Neutrophil (primary cell): ENCODE measurements around the gene PUM1.
"Not testable (repeated sequence)": the region's sequence is repeated elsewhere in the genome, so short reads cannot be mapped to it uniquely, and the experiment has no call there.

Experiments
- H3K27ac ChIP-seq: fragments of 200-600 bp; sonication (generic); 2 replicates; pipeline ENCODE4 v1.5.1; 2016; ENCODE audit warnings: mild to moderate bottlenecking, moderate library complexity
- H3K27me3 ChIP-seq: fragments of 200-600 bp; sonication (generic); 2 replicates; pipeline ENCODE4 v1.6.0; 2016; ENCODE audit warnings: mild to moderate bottlenecking
- H3K36me3 ChIP-seq: fragments of 200-600 bp; sonication (generic); 2 replicates; pipeline ENCODE4 v1.5.1; 2017
- H3K4me1 ChIP-seq, 2 experiments: fragments of 200-600 bp in 1 of 2; sonication (generic) in 1 of 2; 1 replicate in 1 of 2; 2 replicates in 1 of 2; pipeline versions ENCODE4 v1.5.1 to v1.6.1; 2013 to 2016; ENCODE audit warnings: low read depth in 1 of 2, low read length in 1 of 2, mild to moderate bottlenecking in 1 of 2, moderate library complexity in 1 of 2; ENCODE audit not compliant: control insufficient read depth in 1 of 2, insufficient read depth in 1 of 2
- H3K4me3 ChIP-seq, 2 experiments: fragments of 200-600 bp in 1 of 2; sonication (generic) in 1 of 2; 1 replicate in 1 of 2; 2 replicates in 1 of 2; pipeline ENCODE4 v1.5.1; 2013 to 2016; ENCODE audit warnings: low read depth in 1 of 2, low read length in 1 of 2, mild to moderate bottlenecking in 1 of 2, moderate library complexity in 1 of 2
- H3K9me3 ChIP-seq: fragments of 200-600 bp; sonication (generic); 2 replicates; pipeline ENCODE4 v1.5.1; 2016
- CTCF ChIP-seq: fragments of 200-600 bp; sonication (generic); IDR thresholded peaks from 2 replicates; pipeline ENCODE4 v1.5.1; 2016; ENCODE audit warnings: antibody characterized with exemption

PUM1 gene

DNA sequence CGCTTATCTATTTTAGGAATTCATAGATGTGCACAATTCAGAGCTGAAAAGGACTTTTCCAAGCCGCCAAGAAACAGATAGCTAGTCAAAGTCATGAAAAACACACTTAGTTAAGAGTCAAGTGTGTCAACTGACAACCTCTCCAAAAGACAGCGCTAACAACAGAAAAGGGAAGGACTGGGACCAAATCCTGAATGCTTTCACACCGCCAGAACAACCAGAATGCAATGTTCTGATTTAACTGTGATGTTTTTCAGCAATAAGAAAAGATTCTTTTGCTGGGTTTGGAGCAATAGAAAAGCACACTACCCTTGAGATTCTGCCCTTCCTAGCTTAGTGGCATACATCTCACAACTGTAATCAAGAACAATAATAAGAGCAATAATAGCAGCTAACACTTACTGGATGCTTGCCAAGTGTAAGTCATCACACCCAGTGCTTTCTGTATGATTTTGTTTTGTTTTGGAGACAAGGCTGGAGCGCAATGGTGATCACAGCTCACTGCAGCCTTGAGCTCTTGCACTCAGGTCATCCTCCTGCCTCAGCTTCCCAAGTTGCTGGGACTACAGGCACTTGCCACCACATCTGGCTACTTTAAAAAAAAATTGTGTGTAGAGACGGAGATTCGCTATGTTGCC is 123.1 kb downstream of the PUM1 start:
- Histone ChIP-seq H3K9me3 (no peaks in the 10 kb centered on the region), H3K36me3 (peaks cover 78% of the 10 kb centered on the region)

GRCh38 chr1:30940541-30940940 is 125.0 kb downstream of the PUM1 start:
- no peaks in the 10 kb centered on the region for H3K4me1 ChIP-seq
- H3K9me3 ChIP-seq = no peaks in the 10 kb centered on the region
- TF ChIP-seq CTCF = no peak
- H3K4me3 ChIP-seq = no peak overlapping the region
- H3K27ac ChIP-seq = no peak overlapping the region
- H3K36me3 ChIP-seq = peaks cover 85% of the 10 kb centered on the region
- H3K27me3 ChIP-seq = no peaks in the 10 kb centered on the region

More for the DNA sequence above, 123.1 kb downstream of the PUM1 start:
- Histone ChIP-seq H3K27me3 (no peaks in the 10 kb centered on the region), H3K27ac (no peak overlapping the region), H3K4me3 (no peak overlapping the region), H3K4me1 (no peaks in the 10 kb centered on the region)
- TF ChIP-seq CTCF = no peak

DNA sequence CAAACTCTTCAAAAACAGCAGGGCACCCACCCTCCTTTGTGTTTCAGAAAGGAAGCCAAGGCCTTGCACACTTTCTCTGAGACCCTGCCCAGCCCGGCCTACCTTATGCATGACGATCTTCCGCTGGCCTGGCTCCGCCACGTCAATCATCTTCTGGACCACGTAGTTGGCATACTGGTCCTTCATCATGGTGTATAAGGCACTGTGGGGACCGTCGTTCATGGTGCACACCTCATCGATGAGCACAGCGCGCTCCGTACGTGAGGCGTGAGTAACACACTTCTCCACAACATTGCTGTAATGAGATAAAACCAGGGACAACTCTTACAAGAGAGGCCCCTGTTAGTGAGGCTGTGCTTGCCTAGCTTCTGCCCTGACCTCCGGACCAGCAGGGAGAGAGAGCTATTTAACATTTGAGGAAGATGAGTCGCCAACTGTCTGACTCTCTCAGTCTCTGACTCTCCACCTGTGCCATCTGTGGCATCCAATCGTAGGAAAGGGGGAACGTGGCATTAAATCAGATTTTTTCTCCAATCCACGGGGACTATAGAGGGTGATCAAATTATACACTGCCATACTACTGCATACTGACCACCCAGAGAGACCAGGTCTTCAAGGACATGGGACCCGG is 128.9 kb downstream of the PUM1 start:
- H3K36me3 ChIP-seq = peaks cover 87% of the 10 kb centered on the region
- H3K27me3 ChIP-seq = no peaks in the 10 kb centered on the region
- no peak overlapping the region for H3K4me3 ChIP-seq
- H3K4me1 ChIP-seq = no peaks in the 10 kb centered on the region
- H3K9me3 ChIP-seq = no peaks in the 10 kb centered on the region
- no peak for TF ChIP-seq CTCF
- H3K27ac ChIP-seq = no peak overlapping the region

GRCh38 chr1:30935758-30936157 is 129.8 kb downstream of the PUM1 start:
- peaks cover 87% of the 10 kb centered on the region for H3K36me3 ChIP-seq
- H3K4me1 ChIP-seq, H3K27me3 ChIP-seq, H3K27ac ChIP-seq, H3K4me3 ChIP-seq, H3K9me3 ChIP-seq: not testable (repeated sequence)

- Histone ChIP-seq H3K27me3 (no peaks in the 10 kb centered on the region), H3K4me1 (no peaks in the 10 kb centered on the region), H3K9me3 (no peaks in the 10 kb centered on the region), H3K36me3 (peaks cover 81% of the 10 kb centered on the region), H3K27ac (no peak overlapping the region), H3K4me3 (no peak overlapping the region)
- no peak for TF ChIP-seq CTCF
These were observed 130.9 kb downstream of the PUM1 start for GRCh38 chr1:30934613-30935012.

DNA sequence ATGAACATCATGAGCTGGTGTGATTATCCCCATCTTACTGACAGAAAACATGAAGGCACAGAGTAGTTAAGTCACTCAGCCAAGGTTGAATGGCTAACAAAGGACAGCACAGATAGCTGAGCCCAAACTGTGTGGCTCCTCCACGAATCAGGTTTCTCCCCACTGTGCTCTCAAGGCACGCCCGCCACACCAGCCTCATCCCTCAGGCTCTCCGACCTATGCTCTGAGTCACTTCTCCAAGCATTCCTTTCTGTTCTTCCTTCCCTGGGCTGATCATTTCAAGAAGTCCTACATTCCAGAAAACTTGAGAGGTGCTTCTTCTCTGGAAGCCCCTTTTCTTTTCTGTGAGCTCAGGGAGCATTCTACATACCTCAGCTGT is 131.7 kb downstream of the PUM1 start:
- TF ChIP-seq CTCF = no peak
- Histone ChIP-seq H3K36me3 (peaks cover 74% of the 10 kb centered on the region), H3K27ac (no peak overlapping the region), H3K9me3 (no peaks in the 10 kb centered on the region), H3K4me3 (no peak overlapping the region), H3K27me3 (no peaks in the 10 kb centered on the region), H3K4me1 (no peaks in the 10 kb centered on the region)
